IPS-15b (cell line): ENCODE measurements around the gene CDH23.

Source experiments
- H3K27me3 ChIP-seq: one replicate; pipeline ENCODE4 v1.6.1; 2013; ENCODE audit warnings: low read length; ENCODE audit not compliant: control insufficient read depth, insufficient read depth
- H3K36me3 ChIP-seq: one replicate; pipeline ENCODE4 v1.6.1; 2013; ENCODE audit warnings: low read length; ENCODE audit not compliant: control insufficient read depth, insufficient read depth
- H3K4me1 ChIP-seq: one replicate; pipeline ENCODE4 v1.6.1; 2013; ENCODE audit warnings: mild to moderate bottlenecking, low read length; ENCODE audit not compliant: control insufficient read depth, insufficient read depth
- H3K4me3 ChIP-seq: one replicate; pipeline ENCODE4 v1.5.1; 2013; ENCODE audit warnings: low read depth, low read length
- H3K9ac ChIP-seq: one replicate; pipeline ENCODE4 v1.6.1; 2013; ENCODE audit warnings: low read depth, mild to moderate bottlenecking, low read length
- H3K9me3 ChIP-seq: one replicate; pipeline ENCODE4 v1.6.1; 2013; ENCODE audit warnings: mild to moderate bottlenecking, low read length; ENCODE audit not compliant: control insufficient read depth, insufficient read depth

CDH23 gene

GRCh38 chr10:71383972-71384687, 12.6 kb upstream of the CDH23 start:
- H3K36me3 ChIP-seq = no peaks in the 10 kb centered on the region
- H3K9ac ChIP-seq = no peak overlapping the region
- no peaks in the 10 kb centered on the region for H3K4me1 ChIP-seq
- no peak overlapping the region for H3K4me3 ChIP-seq
- no peaks in the 10 kb centered on the region for H3K27me3 ChIP-seq
- no peaks in the 10 kb centered on the region for H3K9me3 ChIP-seq

GRCh38 chr10:71388171-71388570, 8.5 kb upstream of the CDH23 start:
- no peaks in the 10 kb centered on the region for H3K4me1 ChIP-seq
- no peaks in the 10 kb centered on the region for H3K9me3 ChIP-seq
- no peak overlapping the region for H3K9ac ChIP-seq
- H3K27me3 ChIP-seq = peaks cover 8% of the 10 kb centered on the region
- no peaks in the 10 kb centered on the region for H3K36me3 ChIP-seq
- no peak overlapping the region for H3K4me3 ChIP-seq

GRCh38 chr10:71388583-71389310, 8.0 kb upstream of the CDH23 start:
- no peaks in the 10 kb centered on the region for H3K36me3 ChIP-seq
- no peak overlapping the region for H3K9ac ChIP-seq
- no peaks in the 10 kb centered on the region for H3K9me3 ChIP-seq
- no peaks in the 10 kb centered on the region for H3K4me1 ChIP-seq
- no peak overlapping the region for H3K4me3 ChIP-seq
- peaks cover 14% of the 10 kb centered on the region for H3K27me3 ChIP-seq

GRCh38 chr10:71389768-71390460, 6.8 kb upstream of the CDH23 start:
- Histone ChIP-seq H3K9ac (no peak overlapping the region), H3K4me1 (no peaks in the 10 kb centered on the region)

GRCh38 chr10:71390461-71390835, 6.3 kb upstream of the CDH23 start:
- H3K27me3 ChIP-seq = peaks cover 22% of the 10 kb centered on the region
- no peak overlapping the region for H3K9ac ChIP-seq

More at GRCh38 chr10:71389768-71390460, 6.8 kb upstream of the CDH23 start:
- no peaks in the 10 kb centered on the region for H3K36me3 ChIP-seq
- H3K9me3 ChIP-seq = no peaks in the 10 kb centered on the region
- peaks cover 17% of the 10 kb centered on the region for H3K27me3 ChIP-seq
- H3K4me3 ChIP-seq = no peak overlapping the region

GRCh38 chr10:71390921-71391690, 5.6 kb upstream of the CDH23 start:
- no peaks in the 10 kb centered on the region for H3K9me3 ChIP-seq

More at GRCh38 chr10:71390461-71390835, 6.3 kb upstream of the CDH23 start:
- no peak overlapping the region for H3K4me3 ChIP-seq
- H3K36me3 ChIP-seq = no peaks in the 10 kb centered on the region
- no peaks in the 10 kb centered on the region for H3K4me1 ChIP-seq
- no peaks in the 10 kb centered on the region for H3K9me3 ChIP-seq

GRCh38 chr10:71391701-71392100, 5.0 kb upstream of the CDH23 start:
- Histone ChIP-seq H3K4me3 (no peak overlapping the region), H3K9ac (no peak overlapping the region), H3K27me3 (peaks cover 26% of the 10 kb centered on the region), H3K9me3 (no peaks in the 10 kb centered on the region), H3K36me3 (no peaks in the 10 kb centered on the region), H3K4me1 (no peaks in the 10 kb centered on the region)

More at GRCh38 chr10:71390921-71391690, 5.6 kb upstream of the CDH23 start:
- Histone ChIP-seq H3K36me3 (no peaks in the 10 kb centered on the region), H3K27me3 (peaks cover 26% of the 10 kb centered on the region), H3K9ac (no peak overlapping the region), H3K4me3 (no peak overlapping the region), H3K4me1 (no peaks in the 10 kb centered on the region)

- Histone ChIP-seq H3K4me1 (no peaks in the 10 kb centered on the region), H3K4me3 (no peak overlapping the region), H3K36me3 (no peaks in the 10 kb centered on the region), H3K27me3 (peaks cover 28% of the 10 kb centered on the region), H3K9ac (no peak overlapping the region), H3K9me3 (no peaks in the 10 kb centered on the region)
These were observed 4.4 kb upstream of the CDH23 start for GRCh38 chr10:71392292-71392691.

- Histone ChIP-seq H3K27me3 (peaks cover 35% of the 10 kb centered on the region), H3K4me3 (no peak overlapping the region), H3K9ac (no peak overlapping the region), H3K4me1 (no peaks in the 10 kb centered on the region), H3K9me3 (no peaks in the 10 kb centered on the region), H3K36me3 (no peaks in the 10 kb centered on the region)
These were observed 3.6 kb upstream of the CDH23 start for GRCh38 chr10:71392791-71393781.

- Histone ChIP-seq H3K27me3 (peaks cover 44% of the 10 kb centered on the region), H3K9me3 (no peaks in the 10 kb centered on the region), H3K4me1 (peaks cover 3% of the 10 kb centered on the region), H3K4me3 (no peak overlapping the region), H3K36me3 (no peaks in the 10 kb centered on the region), H3K9ac (no peak overlapping the region)
These were observed 2.8 kb upstream of the CDH23 start for GRCh38 chr10:71393841-71394475.
